GM12891 (cell line): ENCODE results near the gene GALNT6.
"Not testable (repeated sequence)": the region's sequence is repeated elsewhere in the genome, so short reads cannot be mapped to it uniquely, and the experiment has no call there.

Experiments
- PAX5 ChIP-seq: IDR thresholded peaks from 2 replicates; pipeline ENCODE4 v1.6.1; 2011; ENCODE audit warnings: low read length, moderate library complexity, mild to moderate bottlenecking; ENCODE audit not compliant: insufficient read depth, severe bottlenecking
- POLR2A ChIP-seq: IDR thresholded peaks from 2 replicates; pipeline ENCODE4 v1.6.1; 2011; ENCODE audit warnings: low read depth, low read length, control low read depth
- POLR2AphosphoS5 ChIP-seq: IDR thresholded peaks from 2 replicates; pipeline ENCODE4 v1.6.1; 2011; ENCODE audit warnings: low read depth, low read length, control low read depth
- POU2F2 ChIP-seq: IDR thresholded peaks from 2 replicates; pipeline ENCODE4 v1.6.1; 2011; ENCODE audit warnings: low read depth, mild to moderate bottlenecking, control low read depth, low read length, moderate library complexity
- TAF1 ChIP-seq: IDR thresholded peaks from 2 replicates; pipeline ENCODE4 v1.6.1; 2011; ENCODE audit warnings: low read depth, low read length, control low read depth

DNA sequence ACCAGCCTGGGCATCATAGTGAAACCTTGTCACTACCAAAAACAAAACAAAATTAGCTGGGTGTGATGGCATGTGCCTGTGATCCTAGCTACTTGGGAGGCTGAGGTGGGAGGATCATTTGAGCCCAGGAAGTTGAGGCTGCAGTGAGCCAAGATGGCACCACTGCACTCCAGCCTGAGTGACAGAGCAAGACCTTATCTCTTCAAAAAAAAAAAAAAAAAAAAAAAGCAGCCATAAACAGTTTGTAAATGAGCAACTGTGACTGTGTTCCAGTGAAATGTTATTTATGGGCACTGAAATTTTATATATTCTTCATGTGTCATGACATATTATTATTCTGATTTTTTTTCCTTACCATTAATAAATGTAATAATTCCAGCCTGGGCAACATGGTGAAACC, 53.9 kb downstream of the GALNT6 start:
- TF ChIP-seq POLR2A, TAF1, POLR2AphosphoS5, PAX5, POU2F2: not testable (repeated sequence)
